Measurements from ENCODE around the gene STYK1.
"Not testable (repeated sequence)": the region's sequence is repeated elsewhere in the genome, so short reads cannot be mapped to it uniquely, and the experiment has no call there.

Gene STYK1

GRCh38 chr12:10618338-10618987 is 55.4 kb downstream of the STYK1 start:
- no peak for DNase-seq

DNA sequence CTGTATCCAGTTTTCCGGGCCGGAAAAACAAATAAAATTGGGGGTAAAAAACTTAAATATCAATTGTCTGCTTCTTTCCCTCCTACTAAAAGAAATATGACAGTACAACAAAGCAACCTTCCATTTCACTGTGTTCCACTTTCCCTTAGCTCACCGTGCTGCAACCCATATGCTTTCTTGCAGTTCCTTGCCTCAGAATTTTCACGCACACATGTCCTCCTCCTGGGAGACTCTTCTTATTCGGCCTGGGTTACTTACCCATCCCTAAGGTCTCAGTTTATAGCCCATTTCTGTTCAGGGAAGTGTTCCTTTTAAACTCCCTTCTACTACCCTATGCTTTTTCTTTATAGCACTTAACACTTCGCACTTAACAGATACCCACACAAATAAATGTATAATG is 56.0 kb downstream of the STYK1 start:
- DNase-seq: no peak

DNA sequence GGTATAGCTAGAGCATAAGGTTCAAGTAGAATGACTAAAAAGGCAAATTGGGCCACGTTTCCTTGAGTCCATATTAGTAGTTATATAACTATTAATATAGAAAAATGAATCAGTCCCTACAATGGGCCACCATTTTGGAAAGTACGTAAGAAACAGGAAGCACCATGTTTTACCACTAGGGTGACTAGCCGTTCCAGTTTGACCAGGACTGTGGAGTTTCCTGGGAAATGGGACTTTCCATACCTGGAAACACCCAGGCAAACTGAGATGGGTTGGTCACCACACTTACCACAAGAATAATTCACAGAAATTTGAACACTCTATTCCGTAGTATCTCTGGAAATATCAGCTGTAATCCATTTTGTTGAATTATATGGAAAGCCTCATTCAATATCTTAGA is 58.3 kb downstream of the STYK1 start:
- no peak for DNase-seq

- no peak for DNase-seq
Measured at GRCh38 chr12:10614056-10614370, 59.8 kb downstream of the STYK1 start.

GRCh38 chr12:10613349-10614055 is 60.4 kb downstream of the STYK1 start, which contains the start of gene MAGOHB:
TSS of gene MAGOHB (minus strand) at chr12:10613609. CDS start at chr12:10613532, 77 bp downstream.
- DNase-seq: peak; percentile 98

- no peak for DNase-seq
Measured at GRCh38 chr12:10612984-10613348, 60.9 kb downstream of the STYK1 start.

DNA sequence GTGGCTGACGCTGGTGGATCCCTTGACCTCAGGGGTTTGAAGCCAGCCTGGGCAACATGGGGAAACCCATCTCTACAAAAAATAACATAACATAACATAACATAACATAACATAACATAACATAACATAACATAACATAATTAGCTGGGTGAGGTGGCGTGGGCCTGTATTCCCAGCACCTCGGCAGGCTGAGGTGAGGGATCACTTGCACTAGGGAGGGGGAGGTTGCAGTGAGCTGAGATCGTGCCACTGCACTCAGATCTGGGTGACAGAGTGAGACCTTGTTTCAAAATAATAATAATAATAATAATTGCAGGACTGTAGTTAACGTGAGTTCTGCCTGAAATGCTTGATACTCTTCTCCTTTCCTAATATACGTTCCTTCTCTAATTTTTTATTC is 61.7 kb downstream of the STYK1 start:
- no peak for DNase-seq

GRCh38 chr12:10611258-10611657 is 62.6 kb downstream of the STYK1 start:
- not testable (repeated sequence) for DNase-seq

DNA sequence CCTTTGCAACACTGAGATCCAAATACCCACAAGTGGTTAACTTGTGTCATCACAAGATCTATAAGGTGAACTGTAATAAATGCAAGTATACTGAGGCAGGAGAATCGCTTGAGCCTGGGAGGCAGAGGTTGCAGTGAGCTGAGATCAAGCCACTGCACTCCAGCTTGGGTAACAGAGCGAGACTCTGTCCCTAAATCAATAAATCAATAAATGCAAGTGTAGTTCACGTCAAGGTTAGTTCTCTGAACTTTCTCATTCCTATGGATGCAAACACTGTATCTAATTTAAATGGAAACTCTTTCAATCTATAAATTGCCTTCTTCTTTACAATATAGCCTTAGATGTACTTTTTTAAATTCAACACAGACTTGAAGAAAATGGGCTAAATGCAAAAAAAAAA is 63.7 kb downstream of the STYK1 start:
- DNase-seq: no peak

- no peak for DNase-seq
Measured at GRCh38 chr12:10607885-10608458, 65.9 kb downstream of the STYK1 start.

DNA sequence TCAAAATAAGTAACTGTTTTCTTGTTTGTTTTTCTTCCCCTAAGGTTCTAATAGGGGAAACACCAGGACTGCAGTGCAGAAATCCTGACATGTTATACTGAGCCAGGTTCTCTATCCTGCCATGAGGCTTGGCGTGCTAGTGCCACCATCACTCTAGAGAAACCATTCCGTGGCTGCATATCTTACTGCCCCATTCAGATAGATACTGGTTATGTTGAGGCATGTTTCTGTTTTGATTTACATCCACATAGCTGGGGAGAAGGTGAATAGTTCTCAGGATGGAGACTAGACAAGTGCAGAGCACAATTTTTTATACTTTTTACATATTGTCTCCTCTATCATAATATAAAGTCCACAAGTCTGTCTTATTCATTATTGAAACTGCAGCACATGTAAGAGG is 72.0 kb downstream of the STYK1 start:
- no peak for DNase-seq

DNA sequence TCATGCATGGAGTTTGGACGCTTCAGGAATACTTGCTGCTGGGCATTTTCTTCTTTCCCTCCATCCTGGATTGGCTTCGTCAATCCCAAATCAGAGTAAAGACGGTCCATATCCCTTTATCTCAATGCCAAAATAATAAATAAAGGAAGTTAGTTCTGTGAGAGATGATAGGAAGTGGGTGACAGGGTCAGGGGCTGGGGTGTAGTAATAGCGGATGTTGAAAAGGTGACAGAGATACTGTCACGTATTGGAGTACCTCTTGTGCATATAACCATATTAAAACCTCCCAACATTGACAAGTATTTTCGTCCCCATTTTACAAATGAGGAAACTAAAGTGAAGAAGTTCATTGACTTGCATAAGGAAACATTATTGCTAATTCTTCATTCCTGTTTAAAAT is 72.9 kb downstream of the STYK1 start:
- no peak for DNase-seq

DNA sequence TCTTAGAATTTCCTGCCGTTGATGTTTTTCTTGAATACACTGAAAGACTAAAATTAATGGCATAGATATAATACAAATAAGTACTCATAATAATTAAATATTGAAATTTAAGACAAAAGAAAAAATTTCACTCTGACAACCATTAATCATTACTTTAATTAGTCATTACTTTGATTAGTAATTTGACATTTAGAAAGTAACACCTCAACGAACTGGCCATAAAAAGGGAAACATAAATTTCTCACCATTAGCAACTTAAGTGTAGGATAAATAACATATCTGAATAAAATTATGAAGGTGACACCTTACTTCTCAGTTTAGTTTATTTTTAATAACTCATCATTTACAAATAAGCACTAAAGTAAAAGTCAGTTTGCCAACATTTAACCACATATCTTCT is 78.0 kb downstream of the STYK1 start:
- no peak for DNase-seq

- DNase-seq: no peak
Measured at GRCh38 chr12:10590966-10591365, 82.9 kb downstream of the STYK1 start.

DNA sequence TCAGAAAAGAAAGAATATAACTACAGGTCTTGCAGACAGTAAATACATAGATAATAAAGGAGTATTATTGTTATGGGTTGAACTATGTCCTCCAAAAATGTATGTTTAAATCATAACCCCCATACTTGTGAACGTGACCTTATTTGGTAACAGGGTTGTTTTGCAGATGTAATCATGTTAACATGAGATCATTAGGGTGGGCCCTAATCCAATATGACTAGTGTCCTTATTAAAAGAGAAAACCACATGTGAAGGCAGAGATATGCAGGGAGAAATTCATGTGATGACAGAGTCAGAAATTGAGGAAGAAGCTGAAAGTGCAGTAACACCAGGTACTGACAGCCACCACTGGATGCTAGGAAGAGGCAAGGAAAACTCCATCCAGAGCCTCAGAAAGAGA is 89.4 kb downstream of the STYK1 start:
- no peak for DNase-seq

GRCh38 chr12:10582704-10583103 is 91.1 kb downstream of the STYK1 start:
- no peak for DNase-seq

GRCh38 chr12:10582133-10582532 is 91.7 kb downstream of the STYK1 start:
- DNase-seq: not testable (repeated sequence)

- no peak for DNase-seq
Measured at GRCh38 chr12:10574307-10574706, 99.5 kb downstream of the STYK1 start.

- not testable (repeated sequence) for DNase-seq
Measured at GRCh38 chr12:10572021-10572490, 101.8 kb downstream of the STYK1 start.

DNA sequence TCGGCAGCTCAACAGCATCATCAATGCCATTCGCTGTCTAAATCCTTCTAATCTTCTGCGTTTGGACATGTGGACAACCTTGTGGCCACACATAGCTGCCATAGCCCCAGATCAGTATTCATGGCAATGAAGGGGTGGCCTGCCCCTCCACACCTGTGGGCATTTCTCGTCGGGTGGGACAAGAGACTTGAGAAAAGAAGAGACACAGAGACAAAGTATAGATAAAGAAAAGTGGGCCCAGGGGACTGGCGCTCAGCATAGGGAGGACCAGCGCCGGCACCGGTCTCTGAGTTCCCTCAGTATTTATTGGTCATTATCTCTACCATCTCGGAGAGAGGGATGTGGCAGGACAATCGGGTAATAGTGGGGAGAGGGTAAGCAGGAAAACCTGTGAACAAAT is 102.7 kb downstream of the STYK1 start:
- peak; percentile 67 for DNase-seq
